ENCODE data around the gene VAPB.
A peak's percentile ranks its signal among the peaks of the same experiment; 100 is the strongest.
"Not testable (repeated sequence)": the region's sequence is repeated elsewhere in the genome, so short reads cannot be mapped to it uniquely, and the experiment has no call there.

The VAPB gene

DNA sequence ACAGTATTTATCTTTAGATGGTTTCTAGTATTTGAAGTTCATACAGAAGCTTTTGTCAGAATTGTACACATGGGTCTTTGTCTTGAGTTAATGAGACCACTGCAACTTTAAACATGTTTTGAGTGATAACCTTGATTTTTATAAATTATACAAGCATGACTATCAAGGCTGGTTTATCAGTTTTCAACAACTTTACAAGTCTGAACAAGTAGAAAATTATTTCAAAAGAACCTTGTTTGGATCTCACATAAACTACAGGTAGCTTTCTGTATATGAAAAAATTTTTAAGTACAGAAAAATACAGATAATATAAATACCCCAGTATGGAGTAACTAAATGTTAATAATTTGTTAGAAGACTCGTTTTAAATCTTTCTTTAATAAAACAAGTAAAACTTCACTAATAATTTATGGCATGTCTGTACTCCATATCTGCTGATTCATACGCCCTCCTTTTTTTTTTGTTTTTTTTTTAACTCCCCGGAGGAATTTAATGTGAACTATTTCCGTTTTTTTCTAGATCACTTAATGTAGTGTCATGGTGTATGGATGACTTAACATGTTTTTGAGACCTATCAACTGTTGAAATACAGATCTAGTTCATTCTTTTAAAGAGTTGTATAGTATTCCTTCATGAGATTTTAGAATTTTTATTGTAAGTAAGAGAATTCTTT is 18.3 kb downstream of the VAPB start:
- no peak for DNase-seq (ENCODE audit: low spot score)

DNA sequence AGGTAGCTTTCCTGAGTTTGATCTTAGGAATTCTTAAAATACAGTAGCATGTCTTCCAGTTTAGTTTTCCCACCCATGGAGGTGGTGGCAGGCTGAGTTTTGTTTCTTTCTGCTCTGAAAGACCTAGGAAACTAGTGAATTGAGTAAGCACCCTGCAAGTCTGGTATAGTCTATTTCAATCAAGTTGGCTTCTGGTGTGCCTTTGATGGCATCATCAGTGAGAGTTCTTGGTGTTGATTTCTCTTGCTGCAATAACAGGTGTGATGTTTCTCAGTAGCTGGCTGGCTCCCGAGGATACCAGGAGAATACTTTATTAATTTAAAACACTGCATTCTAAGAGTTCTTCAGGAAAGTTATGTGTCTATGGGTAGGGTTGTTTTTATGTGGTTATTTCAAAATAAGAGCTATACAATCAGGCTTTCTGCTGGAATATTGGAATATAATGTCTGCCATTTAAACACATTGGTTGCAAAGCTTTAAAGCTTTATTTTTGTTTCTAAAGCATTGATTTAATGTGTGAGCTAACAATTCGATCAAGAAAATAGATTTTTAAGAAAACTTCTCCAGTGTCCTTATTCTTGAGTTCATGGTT is 19.0 kb downstream of the VAPB start:
- no peak for DNase-seq (ENCODE audit: low spot score)

DNA sequence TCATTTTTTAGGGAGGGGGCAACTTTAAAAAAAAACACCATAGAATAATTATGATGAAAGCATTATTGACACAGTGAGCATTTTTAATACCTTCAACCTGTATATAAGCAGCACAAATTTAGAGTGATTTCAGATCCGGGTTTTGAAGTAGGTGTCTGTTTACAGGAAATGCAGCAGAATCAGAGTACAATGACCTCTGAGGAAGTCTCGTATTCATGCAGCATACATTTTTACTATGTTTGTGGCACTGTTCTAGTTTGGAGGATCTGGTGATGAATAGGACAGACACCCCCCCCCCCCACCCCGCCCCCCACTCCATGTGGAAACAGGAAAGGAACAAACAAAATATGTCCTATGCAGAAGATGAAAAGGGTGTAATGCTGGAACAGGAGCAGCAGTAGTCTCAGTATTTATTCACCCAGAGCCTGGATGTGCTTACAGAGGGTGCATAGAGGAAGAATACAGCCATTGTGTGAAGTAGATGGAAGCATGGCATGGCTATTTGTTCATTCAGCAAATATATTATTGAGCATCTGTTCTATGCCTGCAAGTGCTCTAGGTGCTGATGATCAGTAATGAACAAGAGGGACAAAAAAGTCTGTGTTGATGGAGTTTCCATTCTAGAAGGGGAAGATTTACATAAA is 19.7 kb downstream of the VAPB start:
- DNase-seq (ENCODE audit: low spot score) = peak; percentile 45

DNA sequence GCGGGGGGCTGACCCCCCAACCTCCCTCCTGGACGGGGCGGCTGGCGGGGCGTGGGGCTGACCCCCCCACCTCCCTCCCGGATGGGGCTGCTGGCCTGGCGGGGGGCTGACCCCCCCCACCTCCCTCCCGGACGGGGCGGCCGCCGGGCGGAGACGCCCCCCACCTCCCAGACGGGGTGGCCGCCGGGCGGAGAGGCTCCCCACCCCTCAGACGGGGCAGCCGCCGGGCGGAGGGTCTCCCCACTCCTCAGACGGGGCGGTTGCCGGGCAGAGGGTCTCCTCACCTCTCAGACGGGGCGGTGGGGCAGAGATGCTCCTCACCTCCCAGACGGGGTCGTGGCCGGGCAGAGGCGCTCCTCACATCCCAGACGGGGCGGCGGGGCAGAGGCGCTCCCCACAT is 25.2 kb downstream of the VAPB start:
- DNase-seq (ENCODE audit: low spot score) = not testable (repeated sequence)

DNA sequence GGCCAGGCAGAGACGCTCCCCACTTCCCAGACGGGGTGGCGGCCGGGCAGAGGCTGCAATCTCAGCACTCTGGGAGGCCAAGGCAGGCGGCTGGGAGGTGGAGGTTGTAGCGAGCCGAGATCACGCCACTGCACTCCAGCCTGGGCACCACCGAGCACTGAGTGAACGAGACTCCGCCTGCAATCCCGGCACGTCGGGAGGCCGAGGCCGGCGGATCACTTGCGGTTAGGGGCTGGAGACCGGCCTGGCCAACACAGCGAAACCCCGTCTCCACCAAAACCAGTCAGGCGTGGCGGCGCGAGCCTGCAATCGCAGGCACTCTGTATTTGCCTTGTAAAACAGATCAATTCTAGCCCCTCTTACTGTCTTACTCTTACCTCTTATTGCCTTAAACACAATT is 25.8 kb downstream of the VAPB start:
- not testable (repeated sequence) for DNase-seq (ENCODE audit: low spot score)

DNA sequence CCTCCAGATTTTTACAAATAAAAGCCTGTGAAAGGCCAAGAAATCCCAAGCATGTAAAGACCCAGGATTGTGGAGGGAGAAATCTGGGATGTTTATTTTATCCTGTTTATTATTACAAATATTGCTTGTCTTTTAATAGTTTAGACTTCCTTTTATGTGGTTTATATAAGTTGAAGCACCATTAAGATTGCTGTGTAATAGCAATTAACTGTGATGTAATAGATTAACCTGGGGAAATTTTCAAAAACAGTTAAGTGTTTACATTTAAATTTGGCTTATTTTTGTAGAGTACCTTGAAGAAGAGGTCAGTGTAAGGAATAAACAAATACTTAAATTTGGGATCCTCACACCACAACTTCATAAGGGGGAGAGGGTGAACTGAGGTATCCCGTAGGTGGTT is 27.0 kb downstream of the VAPB start:
- no peak for DNase-seq (ENCODE audit: low spot score)

DNA sequence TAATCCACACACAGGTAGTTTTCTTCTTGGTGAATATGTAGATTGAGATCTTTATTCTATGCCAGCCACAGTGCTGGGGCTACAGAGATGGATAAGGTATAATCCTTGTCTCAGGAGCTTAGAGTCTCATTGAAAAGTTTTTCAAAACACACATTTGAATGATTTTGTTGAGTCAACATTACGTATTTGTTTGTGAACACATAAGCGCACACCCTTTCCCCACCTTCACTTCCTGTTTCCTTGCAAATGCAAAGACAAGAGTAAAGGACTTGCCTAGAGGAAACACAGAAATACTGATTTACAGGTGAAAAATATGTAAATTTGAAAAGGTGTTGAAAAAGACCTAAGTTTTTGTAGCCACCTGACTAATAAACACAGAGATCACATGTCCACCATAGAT is 27.8 kb downstream of the VAPB start:
- no peak for DNase-seq (ENCODE audit: low spot score)

DNA sequence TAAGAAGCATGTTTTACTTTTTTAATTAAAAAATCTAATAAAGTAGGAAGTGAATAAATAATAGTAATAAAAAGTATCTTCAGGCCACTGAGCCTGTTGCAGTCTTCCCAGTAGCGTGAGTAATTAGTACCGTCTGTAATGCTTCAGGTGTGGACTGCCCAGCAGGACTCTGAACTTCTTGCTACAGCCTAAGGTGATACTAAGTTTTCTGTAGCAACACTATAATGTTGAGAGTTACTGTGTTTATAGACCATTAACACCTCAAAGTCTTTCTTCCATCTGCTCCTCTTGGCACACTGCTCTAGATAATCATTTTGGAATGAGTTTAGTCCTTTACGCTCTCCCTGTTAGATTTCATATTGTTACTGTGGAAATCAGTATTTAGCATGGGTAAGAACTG is 28.4 kb downstream of the VAPB start:
- DNase-seq (ENCODE audit: low spot score) = no peak

DNA sequence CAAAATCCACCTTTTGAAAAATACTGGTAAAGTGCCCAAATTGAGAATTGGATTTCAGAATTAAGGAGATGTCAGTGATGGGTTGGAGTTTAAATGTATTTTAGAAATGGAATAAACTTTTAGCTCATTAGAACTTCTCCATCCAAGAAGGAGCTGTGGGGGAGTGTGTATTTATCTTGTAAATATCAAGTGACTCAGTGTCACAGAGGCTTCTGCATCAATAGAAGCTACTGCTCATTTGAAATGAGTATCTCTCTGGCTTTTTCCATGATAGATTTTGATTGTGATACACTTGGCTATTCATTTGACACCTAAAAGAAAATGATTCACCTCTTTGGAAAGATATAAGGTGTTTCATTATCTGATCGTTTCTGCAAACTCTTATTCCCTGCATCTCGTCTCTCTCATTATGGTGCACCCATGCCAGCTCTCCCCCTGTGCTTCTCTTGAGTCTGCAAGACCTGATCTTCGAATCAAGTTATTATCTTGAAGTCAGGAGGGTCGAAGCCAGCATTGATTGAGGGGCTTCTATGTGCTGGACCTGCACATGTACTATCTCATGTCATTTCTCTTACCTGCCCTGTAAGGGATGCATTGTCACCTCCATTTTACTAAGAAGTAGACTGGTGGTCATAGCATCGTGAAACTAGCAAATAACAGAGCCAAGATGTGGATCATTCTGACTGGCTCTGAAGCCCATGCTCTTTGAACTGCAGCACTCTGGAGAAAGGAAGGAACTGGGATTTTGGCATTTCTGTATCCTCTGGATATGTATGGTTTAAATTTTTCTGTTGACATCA is 30.1 kb downstream of the VAPB start:
- DNase-seq (ENCODE audit: low spot score) = no peak

DNA sequence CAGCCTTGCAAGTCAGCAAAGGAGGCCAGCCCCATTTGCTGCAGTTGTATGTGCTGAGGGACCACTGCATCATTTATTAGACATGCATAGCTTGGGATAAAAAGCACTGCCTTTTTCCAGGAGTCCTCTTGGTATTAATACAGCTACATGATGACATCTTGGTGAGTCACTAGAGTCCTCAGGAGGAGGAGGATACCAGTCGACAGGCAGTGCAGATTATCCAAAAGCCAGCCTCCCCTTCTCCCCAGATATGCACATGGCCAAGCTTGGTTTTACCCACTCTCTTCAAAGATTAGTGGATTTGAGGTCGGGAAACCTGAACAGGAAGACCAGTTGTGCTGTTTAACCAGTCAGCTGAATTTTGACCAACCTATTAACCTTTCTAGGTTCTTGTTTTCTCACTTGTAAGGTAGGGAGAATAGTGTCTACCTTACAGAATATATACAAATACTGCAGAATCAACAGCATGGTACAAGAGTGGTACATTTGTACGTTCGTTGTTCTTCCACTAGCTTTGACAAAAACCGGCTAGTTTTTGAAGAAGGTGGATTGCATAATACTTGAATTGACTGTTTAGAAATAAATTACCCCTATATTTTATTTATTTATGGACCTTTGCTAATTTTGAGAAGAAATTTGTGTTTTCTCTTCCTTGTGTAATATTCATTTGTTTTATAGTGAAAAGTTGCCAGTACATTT is 31.9 kb downstream of the VAPB start:
- DNase-seq (ENCODE audit: low spot score) = no peak

DNA sequence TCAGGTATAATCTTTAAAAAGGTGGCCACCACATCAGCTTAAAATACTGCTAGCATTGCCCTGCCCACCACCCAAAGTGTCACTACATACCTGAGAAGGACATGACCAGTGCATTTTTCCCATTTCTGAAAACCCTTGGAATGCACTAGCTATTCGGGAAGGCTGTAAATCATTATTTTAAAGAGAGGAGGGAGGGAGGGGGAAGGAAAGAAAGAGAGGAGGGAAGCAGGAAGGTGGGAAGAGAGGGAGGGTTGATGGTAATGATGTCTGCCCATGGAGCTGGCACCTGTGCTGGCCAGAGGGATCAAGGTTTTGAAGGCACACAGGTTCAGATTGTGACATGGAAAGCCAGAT is 32.4 kb downstream of the VAPB start:
- no peak for DNase-seq (ENCODE audit: low spot score)

DNA sequence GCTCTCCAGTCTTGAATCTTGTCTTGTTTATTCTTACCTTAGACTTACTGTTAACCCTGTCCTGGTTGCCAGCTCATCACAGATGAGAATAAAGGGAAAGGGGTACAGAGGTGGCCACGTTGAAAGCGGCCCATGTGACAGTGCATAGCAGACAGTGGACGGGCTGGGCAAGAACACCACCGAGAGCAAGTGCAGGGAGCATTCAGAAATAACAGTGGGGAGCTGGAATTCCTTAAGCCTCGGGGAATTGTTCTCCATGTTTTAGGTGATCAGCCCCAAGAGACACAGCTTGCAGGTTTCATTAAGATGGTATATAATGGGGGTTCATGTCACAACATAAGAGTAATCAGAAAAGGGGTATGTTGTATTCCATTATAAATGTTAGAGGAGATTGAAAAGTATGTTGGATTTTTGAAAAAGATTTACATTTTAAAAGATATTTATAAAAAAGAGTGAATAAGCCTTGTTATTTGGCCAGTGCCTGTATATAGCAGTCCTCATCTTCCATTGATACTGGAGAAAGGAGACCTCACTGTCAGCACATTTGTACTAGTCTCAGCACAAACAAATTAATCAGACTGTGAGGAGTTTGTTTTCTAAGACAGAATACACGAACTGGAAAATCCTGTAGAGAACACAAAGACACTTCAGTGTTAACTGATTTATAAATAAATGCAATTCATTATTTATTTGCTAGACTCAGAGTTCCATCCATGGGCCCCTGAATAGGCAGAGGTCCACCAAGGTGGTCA is 35.4 kb downstream of the VAPB start:
- no peak for DNase-seq (ENCODE audit: low spot score)

DNA sequence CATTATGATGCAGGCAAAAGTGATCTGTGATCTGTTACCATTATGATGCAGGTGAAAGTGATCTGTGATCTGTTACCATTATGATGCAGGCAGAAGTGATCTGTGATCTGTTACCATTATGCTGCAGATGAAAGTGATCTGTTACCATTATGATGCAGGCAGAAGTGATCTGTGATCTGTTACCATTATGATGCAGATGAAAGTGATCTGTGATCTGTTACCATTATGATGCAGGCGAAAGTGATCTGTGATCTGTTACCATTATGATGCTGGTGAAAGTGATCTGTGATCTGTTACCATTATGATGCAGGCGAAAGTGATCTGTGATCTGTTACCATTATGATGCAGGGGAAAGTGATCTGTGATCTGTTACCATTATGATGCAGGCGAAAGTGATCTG is 38.5 kb downstream of the VAPB start:
- not testable (repeated sequence) for DNase-seq (ENCODE audit: low spot score)

DNA sequence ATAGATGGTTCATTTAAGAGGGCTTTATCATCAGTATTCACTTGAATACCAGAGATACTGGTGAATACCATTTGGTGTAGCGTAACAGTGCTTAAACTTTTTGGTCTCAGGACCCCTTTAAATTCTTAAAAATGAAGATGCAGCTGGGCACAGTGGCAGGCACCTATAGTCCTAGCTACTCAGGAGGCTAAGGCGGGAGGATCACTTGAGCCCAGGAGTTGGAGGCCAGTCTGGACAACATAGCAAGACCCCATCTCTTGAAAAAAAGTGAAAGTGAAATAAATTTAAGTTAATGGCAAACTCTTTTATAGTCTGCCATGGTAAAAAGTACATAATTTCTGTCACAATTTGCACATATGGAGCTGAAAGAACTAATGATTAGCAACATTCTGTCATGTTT is 39.3 kb downstream of the VAPB start:
- DNase-seq (ENCODE audit: low spot score) = no peak

DNA sequence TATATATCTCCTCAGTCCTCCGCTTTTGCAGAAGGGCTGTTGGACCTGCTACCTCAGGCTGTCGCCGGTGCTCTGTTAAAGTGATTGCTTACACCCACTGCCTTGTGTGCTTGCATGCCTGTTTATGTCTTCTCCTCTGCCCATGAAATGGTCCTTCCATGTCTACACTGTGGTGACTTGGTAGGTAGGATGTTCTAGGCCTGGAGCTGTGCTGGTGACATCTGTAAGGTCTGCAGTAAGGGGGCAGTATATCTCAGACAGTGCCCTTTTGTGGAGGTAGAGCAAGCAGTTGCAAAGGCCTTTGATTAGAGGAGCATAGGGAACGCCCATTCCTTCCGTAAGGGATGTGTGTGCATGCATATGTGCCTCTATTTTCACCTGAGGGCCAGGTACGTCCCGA is 40.3 kb downstream of the VAPB start:
- DNase-seq (ENCODE audit: low spot score) = no peak

DNA sequence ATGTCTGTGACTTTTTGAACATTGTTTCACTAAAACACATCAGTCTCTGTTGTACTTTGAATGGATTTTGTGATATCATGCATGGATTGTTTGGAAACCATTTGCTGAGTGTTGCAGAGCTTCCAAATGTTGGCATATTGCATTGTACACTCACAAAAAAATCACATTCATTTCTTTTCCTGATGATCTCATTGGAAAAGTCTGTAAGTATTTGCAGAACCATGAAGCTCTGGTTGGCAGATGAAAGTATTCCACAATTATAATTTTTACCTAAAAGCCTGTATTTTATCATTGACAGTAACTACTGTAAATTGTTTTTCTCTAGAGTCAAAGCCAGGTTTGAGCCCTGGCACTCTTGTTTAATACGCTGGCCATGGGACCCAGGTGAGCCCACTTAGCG is 42.1 kb downstream of the VAPB start:
- no peak for DNase-seq (ENCODE audit: low spot score)

DNA sequence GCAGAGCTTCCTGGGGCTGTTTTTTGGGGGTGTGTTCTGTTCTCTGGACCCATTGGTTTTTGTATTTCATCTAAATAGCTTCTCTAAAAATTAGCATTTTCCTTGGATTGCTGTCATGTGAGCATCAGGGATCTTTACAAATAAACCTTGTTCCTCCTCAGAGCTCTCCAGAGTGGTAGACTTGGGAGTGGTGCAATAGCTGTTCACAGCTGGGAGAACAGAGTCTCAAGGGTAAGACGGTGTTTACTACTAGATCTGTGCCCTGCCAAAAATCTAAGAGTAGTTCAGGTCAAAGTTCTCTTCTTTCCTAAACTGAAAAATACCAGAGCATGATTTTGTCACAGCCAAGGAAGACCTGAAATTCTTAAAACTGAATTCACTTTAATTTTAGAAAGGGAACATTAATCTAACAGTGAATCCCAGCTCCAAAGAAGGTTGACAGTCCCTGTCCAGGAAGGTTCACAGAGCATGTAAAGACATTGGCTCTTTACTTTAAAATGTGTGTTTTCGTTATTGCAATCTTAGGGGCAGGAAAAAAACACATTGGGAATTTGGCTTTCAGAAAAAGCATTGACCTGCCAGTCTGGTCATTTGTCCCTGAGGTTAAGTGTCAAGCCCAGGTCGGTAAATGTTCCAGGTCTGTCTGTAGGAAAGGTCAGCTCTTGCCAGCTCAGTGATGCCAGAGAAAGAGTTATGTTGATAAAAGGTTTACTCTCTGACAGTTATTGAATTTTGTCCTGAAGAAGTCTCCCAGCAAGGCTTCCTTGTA is 43.3 kb downstream of the VAPB start:
- DNase-seq (ENCODE audit: low spot score) = no peak

DNA sequence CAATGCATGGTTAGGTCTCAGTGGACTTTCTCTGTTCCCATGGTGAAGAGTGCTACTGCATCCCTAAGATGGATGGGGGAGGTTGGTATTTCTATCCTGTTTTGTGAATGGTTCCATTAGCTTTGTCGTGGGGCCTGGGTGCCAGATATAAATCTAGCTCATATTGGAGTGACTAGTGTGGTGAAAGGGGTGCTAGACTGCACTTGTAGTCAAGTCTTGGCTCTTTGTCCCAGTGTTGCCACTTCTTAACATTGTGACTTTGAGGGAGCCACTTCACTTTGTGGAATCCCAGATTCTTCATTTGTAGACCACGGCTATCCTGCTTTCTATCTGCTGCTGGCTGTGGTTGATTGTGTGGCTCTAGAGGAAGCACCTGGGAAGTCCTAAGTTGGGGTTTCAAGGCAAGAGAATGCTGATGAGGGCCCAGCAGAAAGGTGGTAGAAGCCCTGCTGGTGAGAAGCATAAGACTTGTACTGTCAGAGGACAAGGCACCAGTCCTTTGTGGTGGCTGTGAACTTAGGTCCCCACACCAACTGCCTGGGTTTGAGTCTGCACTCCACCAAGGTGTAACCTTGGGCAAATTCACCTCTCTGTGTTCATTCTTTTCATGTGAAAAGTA is 44.1 kb downstream of the VAPB start:
- DNase-seq (ENCODE audit: low spot score) = no peak

DNA sequence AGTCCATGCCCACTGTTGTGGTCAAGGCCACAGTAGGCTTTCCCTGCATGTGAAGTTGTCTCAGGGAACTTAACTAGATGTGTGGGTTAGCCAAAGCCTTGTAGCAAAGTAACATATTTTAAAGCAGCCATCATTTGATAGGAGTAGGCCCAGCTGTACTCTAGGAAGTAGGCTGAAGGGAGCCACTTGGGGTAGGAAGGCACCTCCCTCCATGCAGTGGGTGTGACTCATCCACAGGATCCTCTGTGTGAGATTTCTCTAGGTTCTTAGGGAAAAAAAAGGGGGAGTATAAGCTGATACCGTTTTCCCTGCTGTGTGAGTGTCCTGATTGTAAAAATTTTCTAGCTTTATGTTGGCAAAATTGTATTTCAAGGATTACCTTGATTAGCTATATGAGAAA is 44.7 kb downstream of the VAPB start:
- DNase-seq (ENCODE audit: low spot score) = peak; percentile 41

DNA sequence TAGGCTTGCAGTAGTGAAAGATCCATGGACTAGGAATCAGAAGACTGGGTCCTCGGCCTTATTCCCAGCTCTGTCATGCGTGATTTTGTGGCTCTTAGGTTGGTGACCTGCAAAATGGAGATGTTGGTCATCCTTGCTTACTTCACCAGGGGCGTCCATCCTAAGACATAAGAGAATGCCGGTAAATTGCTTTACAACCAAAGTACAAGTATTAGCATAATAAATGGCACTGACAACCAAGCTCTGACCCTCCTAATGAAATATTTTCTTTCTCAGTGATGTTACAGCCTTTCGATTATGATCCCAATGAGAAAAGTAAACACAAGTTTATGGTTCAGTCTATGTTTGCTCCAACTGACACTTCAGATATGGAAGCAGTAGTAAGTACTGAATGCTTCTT is 45.3 kb downstream of the VAPB start:
- no peak for DNase-seq (ENCODE audit: low spot score)

Measured in putamen (tissue), 1 donor.